ENCODE data around the gene TRDN.

The TRDN gene

DNA sequence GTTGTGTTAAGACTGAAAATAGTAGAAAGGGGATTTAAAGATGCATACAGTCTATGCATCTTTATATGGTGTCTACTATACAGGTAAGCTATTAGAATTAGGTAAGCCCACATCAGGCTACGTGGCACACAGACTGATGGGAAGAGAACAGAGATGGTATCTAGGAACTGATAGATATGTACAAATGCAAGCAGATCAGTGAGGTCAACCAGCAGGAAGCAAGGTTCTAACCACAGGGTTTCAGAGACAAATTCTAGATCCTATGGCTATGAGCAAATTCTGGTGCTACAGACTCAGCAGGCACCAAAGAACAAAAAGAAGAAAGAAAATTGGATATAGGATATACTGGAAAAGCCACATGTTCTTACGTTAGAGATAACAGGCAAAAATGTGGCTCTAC is 110.6 kb downstream of the TRDN start:
- no peak overlapping the region for H3K4me3 ChIP-seq (ENCODE audit: insufficient read length, low read depth)
- H3K4me1 ChIP-seq (ENCODE audit: insufficient read depth, insufficient read length) = no peaks in the 10 kb centered on the region
- TF ChIP-seq ZNF274 (IDR thresholded peaks at IDR 0.05; ENCODE audit: low read depth, low read length) (no peak), YY1 (IDR thresholded peaks at IDR 0.05; ENCODE audit: insufficient read depth, insufficient read length) (no peak), SUZ12 (IDR thresholded peaks at IDR 0.05; ENCODE audit: extremely low read depth, insufficient read depth, insufficient read length) (no peak)
- H3K27me3 ChIP-seq (ENCODE audit: insufficient read depth, insufficient read length) = no peaks in the 10 kb centered on the region
- DNase-seq (ENCODE audit: low read depth, low spot score) = no peak
- no peaks in the 10 kb centered on the region for H3K9me3 ChIP-seq (ENCODE audit: insufficient read depth, low read length)
- H3K9ac ChIP-seq (ENCODE audit: insufficient read length, low read depth) = no peak overlapping the region
- H3K36me3 ChIP-seq (ENCODE audit: insufficient read depth, insufficient read length, low read length) = no peaks in the 10 kb centered on the region

DNA sequence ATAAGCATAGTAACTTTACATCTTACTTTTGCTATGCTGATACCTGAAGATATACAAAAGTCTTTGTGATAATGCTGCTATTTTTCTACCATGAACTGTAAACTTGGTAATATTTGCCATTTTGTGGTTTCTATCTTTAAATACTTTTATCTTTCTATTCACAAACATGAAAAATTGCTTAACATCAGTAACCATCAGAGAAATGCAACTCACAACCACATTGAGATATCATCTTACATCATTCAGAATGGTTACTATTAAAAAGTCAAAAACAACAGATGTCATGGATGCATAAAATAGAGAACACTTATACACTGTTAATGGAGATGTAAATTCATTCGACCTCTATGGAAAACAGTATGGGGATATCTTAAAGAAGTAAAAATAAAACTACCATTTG is 112.0 kb downstream of the TRDN start:
- H3K27me3 ChIP-seq (ENCODE audit: insufficient read depth, insufficient read length) = no peaks in the 10 kb centered on the region
- no peaks in the 10 kb centered on the region for H3K36me3 ChIP-seq (ENCODE audit: insufficient read depth, insufficient read length, low read length)
- no peak for TF ChIP-seq YY1 (IDR thresholded peaks at IDR 0.05; ENCODE audit: insufficient read depth, insufficient read length)
- DNase-seq (ENCODE audit: low read depth, low spot score) = no peak
- no peak overlapping the region for H3K4me3 ChIP-seq (ENCODE audit: insufficient read length, low read depth)
- H3K9me3 ChIP-seq (ENCODE audit: insufficient read depth, low read length) = no peaks in the 10 kb centered on the region
- H3K9ac ChIP-seq (ENCODE audit: insufficient read length, low read depth) = no peak overlapping the region
- H3K4me1 ChIP-seq (ENCODE audit: insufficient read depth, insufficient read length) = no peaks in the 10 kb centered on the region

DNA sequence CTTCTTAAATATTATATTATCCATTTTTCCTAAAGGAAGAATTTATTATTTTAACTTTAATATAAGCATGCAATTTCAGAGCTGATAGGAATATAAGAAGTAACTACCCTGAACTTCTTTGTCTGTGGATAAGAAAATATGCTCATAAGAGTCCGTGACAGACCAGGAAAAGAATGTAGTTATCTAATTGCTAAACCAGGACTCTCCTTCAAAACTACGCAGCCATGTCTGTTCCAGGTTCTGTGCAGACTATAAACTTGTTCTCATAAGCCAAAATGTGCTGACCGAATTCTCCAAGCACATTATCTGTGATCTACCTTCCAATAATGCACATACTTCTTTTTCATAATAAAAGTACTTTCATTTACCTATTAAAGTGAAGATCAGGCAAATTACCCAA is 116.5 kb downstream of the TRDN start:
- H3K4me3 ChIP-seq (ENCODE audit: insufficient read length, low read depth) = no peak overlapping the region
- no peak for DNase-seq (ENCODE audit: low read depth, low spot score)
- H3K27me3 ChIP-seq (ENCODE audit: insufficient read depth, insufficient read length) = no peaks in the 10 kb centered on the region
- peaks cover 3% of the 10 kb centered on the region for H3K4me1 ChIP-seq (ENCODE audit: insufficient read depth, insufficient read length)
- no peaks in the 10 kb centered on the region for H3K36me3 ChIP-seq (ENCODE audit: insufficient read depth, insufficient read length, low read length)
- no peaks in the 10 kb centered on the region for H3K9me3 ChIP-seq (ENCODE audit: insufficient read depth, low read length)
- TF ChIP-seq YY1 (IDR thresholded peaks at IDR 0.05; ENCODE audit: insufficient read depth, insufficient read length) (no peak), ZNF274 (IDR thresholded peaks at IDR 0.05; ENCODE audit: low read depth, low read length) (no peak), SUZ12 (IDR thresholded peaks at IDR 0.05; ENCODE audit: extremely low read depth, insufficient read depth, insufficient read length) (no peak)
- H3K9ac ChIP-seq (ENCODE audit: insufficient read length, low read depth) = no peak overlapping the region

DNA sequence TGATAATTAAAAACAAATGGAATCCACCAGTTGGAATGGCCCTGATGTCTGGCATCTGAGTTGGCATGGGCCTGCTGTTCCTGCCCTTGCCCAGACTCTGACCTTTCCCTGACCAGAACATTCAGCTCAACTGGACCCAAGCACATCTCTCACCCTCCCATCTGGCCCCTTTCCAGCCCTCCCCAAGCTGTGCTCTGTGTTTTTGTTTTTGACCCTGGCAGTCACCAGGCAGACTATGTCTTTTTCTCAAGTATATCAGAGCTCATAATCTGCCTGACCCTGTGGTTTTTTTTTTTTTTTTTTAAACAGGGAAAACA is 117.6 kb downstream of the TRDN start:
- H3K27me3 ChIP-seq (ENCODE audit: insufficient read depth, insufficient read length) = no peaks in the 10 kb centered on the region
- H3K9me3 ChIP-seq (ENCODE audit: insufficient read depth, low read length) = no peaks in the 10 kb centered on the region
- H3K36me3 ChIP-seq (ENCODE audit: insufficient read depth, insufficient read length, low read length) = no peaks in the 10 kb centered on the region
- no peak for DNase-seq (ENCODE audit: low read depth, low spot score)
- no peak overlapping the region for H3K4me3 ChIP-seq (ENCODE audit: insufficient read length, low read depth)
- TF ChIP-seq ZNF274 (IDR thresholded peaks at IDR 0.05; ENCODE audit: low read depth, low read length) = no peak
- no peak for TF ChIP-seq SUZ12 (IDR thresholded peaks at IDR 0.05; ENCODE audit: extremely low read depth, insufficient read depth, insufficient read length)
- no peak for TF ChIP-seq YY1 (IDR thresholded peaks at IDR 0.05; ENCODE audit: insufficient read depth, insufficient read length)
- H3K4me1 ChIP-seq (ENCODE audit: insufficient read depth, insufficient read length) = peaks cover 3% of the 10 kb centered on the region
- no peak overlapping the region for H3K9ac ChIP-seq (ENCODE audit: insufficient read length, low read depth)

DNA sequence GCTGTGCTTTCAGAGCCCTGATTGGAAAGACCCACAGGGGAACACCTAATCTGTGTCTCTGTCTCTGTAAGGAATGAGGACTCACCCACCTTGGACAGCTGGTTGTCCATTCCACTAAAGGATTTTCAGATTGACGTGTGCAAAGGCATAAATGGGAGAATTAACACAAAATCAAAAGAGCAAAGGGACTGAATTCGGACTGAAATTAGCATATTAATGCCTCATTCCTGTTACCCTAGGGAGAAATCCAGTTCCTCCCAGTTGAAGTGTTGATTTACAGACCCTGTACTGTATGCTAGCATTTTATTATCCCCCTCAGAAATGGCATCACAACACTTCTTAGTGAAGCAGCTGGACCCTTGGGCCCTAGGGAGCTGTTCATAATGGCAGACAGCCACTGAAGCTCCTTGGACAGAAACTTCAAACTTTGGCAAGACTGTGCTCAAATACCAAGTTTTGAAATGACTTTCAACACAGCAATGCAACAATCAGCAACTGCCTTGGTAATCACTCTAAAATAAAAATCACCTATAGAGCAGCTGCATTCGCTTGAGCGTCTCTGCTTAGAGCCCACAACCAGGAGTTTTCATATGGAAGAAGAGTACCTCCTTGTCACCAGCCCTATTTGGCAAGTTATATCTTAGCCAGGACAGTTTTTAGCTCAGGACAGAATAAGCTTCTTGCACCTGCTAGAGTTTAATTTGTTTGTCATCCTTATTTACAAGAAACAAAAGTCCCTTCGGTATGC is 118.1 kb downstream of the TRDN start:
- H3K9me3 ChIP-seq (ENCODE audit: insufficient read depth, low read length) = no peaks in the 10 kb centered on the region
- H3K36me3 ChIP-seq (ENCODE audit: insufficient read depth, insufficient read length, low read length) = no peaks in the 10 kb centered on the region
- DNase-seq (ENCODE audit: low read depth, low spot score) = no peak
- H3K27me3 ChIP-seq (ENCODE audit: insufficient read depth, insufficient read length) = no peaks in the 10 kb centered on the region
- TF ChIP-seq YY1 (IDR thresholded peaks at IDR 0.05; ENCODE audit: insufficient read depth, insufficient read length) (no peak), ZNF274 (IDR thresholded peaks at IDR 0.05; ENCODE audit: low read depth, low read length) (no peak), SUZ12 (IDR thresholded peaks at IDR 0.05; ENCODE audit: extremely low read depth, insufficient read depth, insufficient read length) (no peak)
- H3K4me3 ChIP-seq (ENCODE audit: insufficient read length, low read depth) = no peak overlapping the region
- no peak overlapping the region for H3K9ac ChIP-seq (ENCODE audit: insufficient read length, low read depth)
- H3K4me1 ChIP-seq (ENCODE audit: insufficient read depth, insufficient read length) = peaks cover 3% of the 10 kb centered on the region

DNA sequence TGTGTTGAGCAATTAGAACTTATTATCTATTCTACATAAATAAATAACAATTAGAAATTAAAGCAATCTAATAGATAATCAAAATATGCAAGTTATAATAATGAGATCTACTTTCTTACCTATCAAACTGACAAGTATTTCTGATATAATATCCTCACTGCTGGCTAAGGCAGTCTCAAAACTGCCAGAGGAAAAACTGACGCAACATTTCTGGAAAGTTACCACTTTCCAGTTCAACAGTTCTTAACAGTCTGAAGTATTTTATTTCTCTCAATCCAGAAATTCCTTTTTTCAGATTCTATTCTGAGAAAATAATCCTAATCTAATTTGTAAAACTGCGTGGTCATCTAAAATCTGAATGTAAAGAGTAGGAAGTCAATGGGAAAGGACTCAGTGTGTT is 121.0 kb downstream of the TRDN start:
- TF ChIP-seq ZNF274 (IDR thresholded peaks at IDR 0.05; ENCODE audit: low read depth, low read length) = no peak
- TF ChIP-seq SUZ12 (IDR thresholded peaks at IDR 0.05; ENCODE audit: extremely low read depth, insufficient read depth, insufficient read length) = no peak
- no peak for TF ChIP-seq YY1 (IDR thresholded peaks at IDR 0.05; ENCODE audit: insufficient read depth, insufficient read length)
- Histone ChIP-seq H3K4me3 (ENCODE audit: insufficient read length, low read depth) (no peak overlapping the region), H3K9ac (ENCODE audit: insufficient read length, low read depth) (no peak overlapping the region), H3K9me3 (ENCODE audit: insufficient read depth, low read length) (no peaks in the 10 kb centered on the region), H3K27me3 (ENCODE audit: insufficient read depth, insufficient read length) (no peaks in the 10 kb centered on the region), H3K36me3 (ENCODE audit: insufficient read depth, insufficient read length, low read length) (no peaks in the 10 kb centered on the region), H3K4me1 (ENCODE audit: insufficient read depth, insufficient read length) (peaks cover 3% of the 10 kb centered on the region)
- no peak for DNase-seq (ENCODE audit: low read depth, low spot score)

DNA sequence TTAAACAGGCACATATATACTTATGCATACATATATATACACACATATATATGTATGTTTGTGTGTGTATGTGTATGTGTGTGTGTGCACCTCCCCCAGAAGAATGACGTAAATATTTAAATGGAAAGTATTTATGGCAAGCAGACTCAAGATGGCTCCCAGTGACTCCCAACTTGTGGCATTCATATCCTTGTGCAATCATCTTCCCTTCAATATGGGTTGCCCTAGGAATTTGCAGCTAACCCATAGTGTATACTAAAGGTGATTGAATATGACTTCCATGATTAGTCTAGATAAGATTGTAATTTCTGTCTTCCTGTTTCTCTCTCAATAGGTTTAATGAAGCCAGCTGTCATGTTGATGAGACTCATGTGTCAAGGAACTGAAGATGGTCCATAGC is 127.6 kb downstream of the TRDN start:
- TF ChIP-seq SUZ12 (IDR thresholded peaks at IDR 0.05; ENCODE audit: extremely low read depth, insufficient read depth, insufficient read length) (no peak), ZNF274 (IDR thresholded peaks at IDR 0.05; ENCODE audit: low read depth, low read length) (no peak), YY1 (IDR thresholded peaks at IDR 0.05; ENCODE audit: insufficient read depth, insufficient read length) (no peak)
- Histone ChIP-seq H3K9me3 (ENCODE audit: insufficient read depth, low read length) (no peaks in the 10 kb centered on the region), H3K4me3 (ENCODE audit: insufficient read length, low read depth) (no peak overlapping the region), H3K4me1 (ENCODE audit: insufficient read depth, insufficient read length) (no peaks in the 10 kb centered on the region), H3K9ac (ENCODE audit: insufficient read length, low read depth) (no peak overlapping the region), H3K27me3 (ENCODE audit: insufficient read depth, insufficient read length) (no peaks in the 10 kb centered on the region), H3K36me3 (ENCODE audit: insufficient read depth, insufficient read length, low read length) (no peaks in the 10 kb centered on the region)
- DNase-seq (ENCODE audit: low read depth, low spot score) = no peak

Measured in NT2/D1 (cell line).